Measurements from ENCODE around the gene GFPT2.

Gene GFPT2

DNA sequence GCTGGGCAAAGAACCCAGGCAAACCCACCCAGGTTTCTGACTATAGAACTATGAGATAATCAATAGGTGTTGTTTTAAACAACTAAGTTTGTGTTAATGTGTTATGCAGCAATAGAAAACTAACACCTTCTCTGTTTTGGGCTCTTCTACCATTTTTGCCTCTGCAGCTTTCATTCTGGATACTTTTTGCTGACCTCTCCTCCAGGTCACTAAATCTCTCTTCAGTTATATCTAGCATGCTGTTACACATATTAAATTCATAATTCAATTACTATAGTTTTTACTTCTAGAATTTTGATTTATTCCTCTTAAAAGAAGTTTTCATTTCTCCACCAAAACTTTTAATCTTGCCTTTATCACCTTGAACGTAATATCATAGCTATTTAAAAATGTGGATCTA, 78.4 kb downstream of the GFPT2 start:
- H3K36me3 ChIP-seq (ENCODE audit: control insufficient read depth, insufficient read depth, low read length), result peaks cover 6% of the 10 kb centered on the region
- no peak overlapping the region for H3K4me3 ChIP-seq (replicated peaks; ENCODE audit: low read depth, low read length)
- TF ChIP-seq, protein P1, sequence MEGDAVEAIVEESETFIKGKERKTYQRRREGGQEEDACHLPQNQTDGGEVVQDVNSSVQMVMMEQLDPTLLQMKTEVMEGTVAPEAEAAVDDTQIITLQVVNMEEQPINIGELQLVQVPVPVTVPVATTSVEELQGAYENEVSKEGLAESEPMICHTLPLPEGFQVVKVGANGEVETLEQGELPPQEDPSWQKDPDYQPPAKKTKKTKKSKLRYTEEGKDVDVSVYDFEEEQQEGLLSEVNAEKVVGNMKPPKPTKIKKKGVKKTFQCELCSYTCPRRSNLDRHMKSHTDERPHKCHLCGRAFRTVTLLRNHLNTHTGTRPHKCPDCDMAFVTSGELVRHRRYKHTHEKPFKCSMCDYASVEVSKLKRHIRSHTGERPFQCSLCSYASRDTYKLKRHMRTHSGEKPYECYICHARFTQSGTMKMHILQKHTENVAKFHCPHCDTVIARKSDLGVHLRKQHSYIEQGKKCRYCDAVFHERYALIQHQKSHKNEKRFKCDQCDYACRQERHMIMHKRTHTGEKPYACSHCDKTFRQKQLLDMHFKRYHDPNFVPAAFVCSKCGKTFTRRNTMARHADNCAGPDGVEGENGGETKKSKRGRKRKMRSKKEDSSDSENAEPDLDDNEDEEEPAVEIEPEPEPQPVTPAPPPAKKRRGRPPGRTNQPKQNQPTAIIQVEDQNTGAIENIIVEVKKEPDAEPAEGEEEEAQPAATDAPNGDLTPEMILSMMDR (IDR thresholded peaks at IDR 0.05; ENCODE audit: insufficient read depth, low read length, poor library complexity, severe bottlenecking), result no peak
- no peaks in the 10 kb centered on the region for H3K27me3 ChIP-seq (replicated peaks; ENCODE audit: control insufficient read depth, insufficient read depth, low read length)
- DNase-seq (ENCODE audit: extremely low read depth, insufficient read length), result no peak

- TF ChIP-seq, protein P1 (IDR thresholded peaks at IDR 0.05; ENCODE audit: insufficient read depth, low read length, poor library complexity, severe bottlenecking), result no peak
- H3K4me3 ChIP-seq (replicated peaks; ENCODE audit: low read depth, low read length), result no peak overlapping the region
- H3K27me3 ChIP-seq (replicated peaks; ENCODE audit: control insufficient read depth, insufficient read depth, low read length), result no peaks in the 10 kb centered on the region
- DNase-seq (ENCODE audit: extremely low read depth, insufficient read length), result no peak
- peaks cover 1% of the 10 kb centered on the region for H3K36me3 ChIP-seq (ENCODE audit: control insufficient read depth, insufficient read depth, low read length)
These were observed 81.9 kb downstream of the GFPT2 start for GRCh38 chr5:180271221-180271620.

DNA sequence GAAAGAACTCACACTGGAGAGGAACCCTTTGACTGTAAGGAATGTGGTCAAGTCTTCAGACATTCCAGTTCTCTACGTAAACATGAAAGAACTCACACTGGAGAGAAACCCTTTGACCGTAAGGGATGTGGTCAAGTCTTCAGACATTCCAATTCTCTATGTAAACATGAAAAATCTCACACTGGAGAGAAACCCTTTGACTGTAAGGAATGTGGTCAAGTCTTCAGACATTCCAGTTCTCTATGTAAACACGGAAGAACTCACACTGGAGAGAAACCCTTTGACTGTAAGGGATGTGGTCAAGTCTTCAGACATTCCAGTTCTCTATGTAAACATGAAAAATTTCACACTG, 93.9 kb downstream of the GFPT2 start:
- TF ChIP-seq, protein P1 (IDR thresholded peaks at IDR 0.05; ENCODE audit: insufficient read depth, low read length, poor library complexity, severe bottlenecking), result no peak
- Histone ChIP-seq H3K4me3 (replicated peaks; ENCODE audit: low read depth, low read length) (no peak overlapping the region), H3K36me3 (ENCODE audit: control insufficient read depth, insufficient read depth, low read length) (peaks cover 2% of the 10 kb centered on the region), H3K27me3 (replicated peaks; ENCODE audit: control insufficient read depth, insufficient read depth, low read length) (no peaks in the 10 kb centered on the region)
- DNase-seq (ENCODE audit: extremely low read depth, insufficient read length), result no peak

GRCh38 chr5:180253036-180253824, 99.9 kb downstream of the GFPT2 start:
- DNase-seq (ENCODE audit: extremely low read depth, insufficient read length), result peak; percentile 20
- H3K36me3 ChIP-seq (ENCODE audit: control insufficient read depth, insufficient read depth, low read length), result peaks cover 3% of the 10 kb centered on the region
- TF ChIP-seq, protein P1 (IDR thresholded peaks at IDR 0.05; ENCODE audit: insufficient read depth, low read length, poor library complexity, severe bottlenecking), result no peak
- no peaks in the 10 kb centered on the region for H3K27me3 ChIP-seq (replicated peaks; ENCODE audit: control insufficient read depth, insufficient read depth, low read length)
- no peak overlapping the region for H3K4me3 ChIP-seq (replicated peaks; ENCODE audit: low read depth, low read length)

GRCh38 chr5:180251887-180252286, 101.2 kb downstream of the GFPT2 start:
- DNase-seq (ENCODE audit: extremely low read depth, insufficient read length), result no peak
- H3K36me3 ChIP-seq (ENCODE audit: control insufficient read depth, insufficient read depth, low read length), result peaks cover 4% of the 10 kb centered on the region

More at GRCh38 chr5:180251887-180252286, 101.2 kb downstream of the GFPT2 start:
- Histone ChIP-seq H3K27me3 (replicated peaks; ENCODE audit: control insufficient read depth, insufficient read depth, low read length) (no peaks in the 10 kb centered on the region), H3K4me3 (replicated peaks; ENCODE audit: low read depth, low read length) (no peak overlapping the region)
- TF ChIP-seq, protein P1 (IDR thresholded peaks at IDR 0.05; ENCODE audit: insufficient read depth, low read length, poor library complexity, severe bottlenecking), result no peak
